ENCODE results near the gene COX8A. TPM values are rescaled to one million over a fixed set of nuclear protein-coding genes. Genes with fewer than 3 reads are reported as not detected.

COX8A gene
- total and polyA plus RNA-seq, 9 of the 15 experiments (the other 6 are each of a cell fraction or from before 2014, with no cell fraction given): 274 to 1,206 (median 526) TPM

- TF ChIP-seq ZNF431 (CRISPR knock-in tag; IDR thresholded peaks at IDR 0.05) (no peak), HDAC1 (IDR thresholded peaks at IDR 0.05) (no peak), NR1H2 (CRISPR knock-in tag; IDR thresholded peaks at IDR 0.05) (0 out of 2 replicates have a peak, but pooled peaks have one; percentile 69), SRSF9 (IDR thresholded peaks at IDR 0.05; ENCODE audit: borderline replicate concordance, low read depth, low read length) (no peak), FOXJ2 (tag; IDR thresholded peaks at IDR 0.05) (no peak), ZNF644 (tag; IDR thresholded peaks at IDR 0.05; ENCODE audit: low read depth) (no peak), ZNF507 (tag; conservative IDR thresholded peaks at IDR 0.05) (no peak), MLX (CRISPR knock-in tag; conservative IDR thresholded peaks at IDR 0.05) (no peak), ERF (CRISPR knock-in tag; IDR thresholded peaks at IDR 0.05) (no peak), CBFB (CRISPR knock-in tag; IDR thresholded peaks at IDR 0.05) (0 out of 2 replicates have a peak, but pooled peaks have one; percentile 19), MIER1 (IDR thresholded peaks at IDR 0.05; ENCODE audit: low read depth) (no peak), RCOR1 (IDR thresholded peaks at IDR 0.05; ENCODE audit: borderline replicate concordance in 1 of 2, low read depth in 2 of 2, low read length in 2 of 2) (no peak), KLF10 (CRISPR knock-in tag; IDR thresholded peaks at IDR 0.05) (no peak), RBFOX2 (IDR thresholded peaks at IDR 0.05; ENCODE audit: low read depth, low read length) (no peak), SMARCA4 (IDR thresholded peaks at IDR 0.05) (no peak), POLR2G (IDR thresholded peaks at IDR 0.05; ENCODE audit: low read depth, low read length) (no peak), SIRT6 (IDR thresholded peaks at IDR 0.05; ENCODE audit: low read depth, low read length) (no peak), ZNF449 (CRISPR knock-in tag; IDR thresholded peaks at IDR 0.05) (no peak), TCFL5 (CRISPR knock-in tag; conservative IDR thresholded peaks at IDR 0.05) (no peak), ZBTB34 (CRISPR knock-in tag; IDR thresholded peaks at IDR 0.05) (no peak), BDP1 (IDR thresholded peaks at IDR 0.05; ENCODE audit: insufficient read depth, insufficient read length) (no peak), MYBL2 (IDR thresholded peaks at IDR 0.05; ENCODE audit: low read depth) (no peak), MYBL2 (CRISPR knock-in tag; IDR thresholded peaks at IDR 0.05; ENCODE audit: borderline replicate concordance) (no peak), DEAF1 (CRISPR knock-in tag; IDR thresholded peaks at IDR 0.05) (peak; percentile 42; the same call in 1 of the 2 replicates), U2AF1 (optimal IDR thresholded peaks at IDR 0.05; ENCODE audit: low read depth, low read length) (no peak)
Measured at GRCh38 chr11:63945477-63946163, 28.8 kb upstream of the COX8A start (continued).

All from K562 (cell line).